GM18498 (cell line): ENCODE results near the gene ZNF630.
"Not testable (repeated sequence)": the region's sequence is repeated elsewhere in the genome, so short reads cannot be mapped to it uniquely, and the experiment has no call there.

Experiments used
- ATAC-seq: cut with Tn5 transposase; IDR thresholded peaks from one replicate; pipeline ENCODE4 v1.9.1; 2021; ENCODE audit warnings: mild to moderate bottlenecking, moderate library complexity; ENCODE audit not compliant: unreplicated experiment

The ZNF630 gene

GRCh38 chrX:48071064-48071985 is at the start of gene ZNF630:
Gene ZNF630 (minus strand): TSS chrX:48071640. CDS start chrX:48066886, 4,754 bp downstream.
- peak; percentile 89 for ATAC-seq

- no peak for ATAC-seq
Observed at GRCh38 chrX:48107717-48108116, 36.3 kb upstream of the ZNF630 start.

- ATAC-seq = no peak
Observed at GRCh38 chrX:48102874-48103374, 31.5 kb upstream of the ZNF630 start.

GRCh38 chrX:48101443-48101842 is 30.0 kb upstream of the ZNF630 start:
- no peak for ATAC-seq

GRCh38 chrX:48092558-48092957 is 21.1 kb upstream of the ZNF630 start:
- ATAC-seq = not testable (repeated sequence)

GRCh38 chrX:48090123-48090522 is 18.7 kb upstream of the ZNF630 start:
- ATAC-seq = no peak

GRCh38 chrX:48086082-48086481 is 14.6 kb upstream of the ZNF630 start:
- ATAC-seq = no peak

GRCh38 chrX:48083706-48084105 is 12.3 kb upstream of the ZNF630 start:
- no peak for ATAC-seq

GRCh38 chrX:48083212-48083611 is 11.8 kb upstream of the ZNF630 start:
- peak; percentile 63 for ATAC-seq

- ATAC-seq = peak; percentile 47
Observed at GRCh38 chrX:48076343-48076742, 4.9 kb upstream of the ZNF630 start.

GRCh38 chrX:48071986-48072605 is 656 bp upstream of the ZNF630 start:
- no peak for ATAC-seq

- ATAC-seq = no peak
Observed at GRCh38 chrX:48068096-48068887, 3.1 kb downstream of the ZNF630 start.

- no peak for ATAC-seq
Observed at GRCh38 chrX:48064261-48064660, 7.2 kb downstream of the ZNF630 start.

- ATAC-seq = no peak
Observed at GRCh38 chrX:48059296-48059639, 12.2 kb downstream of the ZNF630 start.

GRCh38 chrX:48058621-48059295 is 12.7 kb downstream of the ZNF630 start:
- no peak for ATAC-seq

- ATAC-seq = no peak
Observed at GRCh38 chrX:48046846-48047245, 24.6 kb downstream of the ZNF630 start.

- ATAC-seq = no peak
Observed at GRCh38 chrX:48045410-48046311, 25.8 kb downstream of the ZNF630 start.

GRCh38 chrX:48043056-48043455 is 28.4 kb downstream of the ZNF630 start:
- ATAC-seq = no peak

GRCh38 chrX:48035891-48036290 is 35.5 kb downstream of the ZNF630 start:
- ATAC-seq = no peak
